NCI-H1930 (cell line): ENCODE results near the gene CD300LB.
"Not testable (repeated sequence)": the region's sequence is repeated elsewhere in the genome, so short reads cannot be mapped to it uniquely, and the experiment has no call there.

Experiments used
- DNase-seq, 2 experiments: peaks; one replicate each; lab custom pipeline; 2025; lab: John Stamatoyannopoulos, UW

The CD300LB gene

DNA sequence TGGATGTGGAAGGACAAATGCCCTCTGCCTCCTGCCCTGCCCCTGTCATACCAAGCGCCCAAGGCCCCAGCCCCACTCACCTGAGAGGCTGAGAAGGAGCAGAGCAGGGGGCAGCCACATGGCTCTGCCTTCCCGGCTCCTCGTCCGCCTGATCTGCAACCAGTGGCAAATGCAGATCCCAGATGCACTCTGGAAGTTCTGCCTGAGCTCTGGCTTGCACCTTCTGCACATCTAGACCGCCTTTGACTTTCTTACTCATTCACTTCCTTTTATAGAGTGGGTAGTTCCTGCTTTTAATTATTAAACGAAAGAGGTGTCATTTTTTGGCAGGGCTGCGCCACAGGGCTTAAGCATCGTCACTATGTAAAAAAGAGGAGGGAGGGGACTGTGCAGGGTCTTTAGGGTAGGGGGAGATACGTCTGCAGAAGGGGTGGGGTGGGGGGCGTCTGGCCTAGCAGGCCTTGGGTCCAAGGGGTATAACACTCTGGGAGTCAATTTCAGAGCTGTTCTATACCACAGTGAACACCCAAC, at the start of gene CD300LB:
TSS of gene CD300LB (minus strand) at position 245 of the 531 bp plus-strand sequence. CDS start at position 120, 125 bp downstream.
- DNase-seq, result no peak

DNA sequence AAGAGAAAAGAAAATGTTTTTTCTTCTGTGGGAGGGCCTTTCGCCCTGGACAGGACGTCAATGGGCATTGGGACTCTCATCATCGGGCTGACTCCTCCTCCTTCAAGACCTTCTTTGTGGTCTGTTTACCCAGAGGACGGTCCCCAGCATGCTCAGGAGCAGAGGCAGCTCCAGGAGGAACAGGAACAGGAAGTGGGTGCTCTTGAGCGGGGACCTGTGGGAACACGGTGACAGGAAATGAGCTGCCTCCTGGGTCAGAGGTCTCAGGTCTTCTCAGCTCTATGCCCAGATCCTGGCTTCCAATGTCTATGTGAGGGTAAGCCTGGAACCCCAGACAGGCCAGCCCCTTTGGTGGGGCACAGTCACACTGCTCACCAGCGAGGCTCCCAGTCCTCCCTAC, 48.6 kb upstream of the CD300LB start:
- DNase-seq, result no peak

DNA sequence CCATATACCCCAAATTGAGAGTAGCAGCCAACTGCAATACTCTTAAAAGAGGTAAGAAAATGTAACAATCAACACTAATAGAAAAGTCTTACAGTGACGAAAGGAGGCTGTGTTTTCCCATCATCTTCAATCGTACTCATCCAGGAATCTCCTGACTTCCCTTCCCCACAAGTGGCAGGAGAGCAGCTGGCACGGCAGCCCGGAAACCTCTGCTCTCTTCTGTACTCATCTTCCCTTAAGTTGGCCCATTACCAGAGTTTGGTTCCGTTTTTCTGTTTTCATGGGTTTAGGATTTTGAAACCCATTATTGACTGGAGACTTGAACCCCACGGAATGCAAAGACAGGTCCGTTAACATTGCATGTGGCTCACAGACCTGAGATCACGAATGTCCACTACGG, 47.7 kb upstream of the CD300LB start:
- no peak for DNase-seq

DNA sequence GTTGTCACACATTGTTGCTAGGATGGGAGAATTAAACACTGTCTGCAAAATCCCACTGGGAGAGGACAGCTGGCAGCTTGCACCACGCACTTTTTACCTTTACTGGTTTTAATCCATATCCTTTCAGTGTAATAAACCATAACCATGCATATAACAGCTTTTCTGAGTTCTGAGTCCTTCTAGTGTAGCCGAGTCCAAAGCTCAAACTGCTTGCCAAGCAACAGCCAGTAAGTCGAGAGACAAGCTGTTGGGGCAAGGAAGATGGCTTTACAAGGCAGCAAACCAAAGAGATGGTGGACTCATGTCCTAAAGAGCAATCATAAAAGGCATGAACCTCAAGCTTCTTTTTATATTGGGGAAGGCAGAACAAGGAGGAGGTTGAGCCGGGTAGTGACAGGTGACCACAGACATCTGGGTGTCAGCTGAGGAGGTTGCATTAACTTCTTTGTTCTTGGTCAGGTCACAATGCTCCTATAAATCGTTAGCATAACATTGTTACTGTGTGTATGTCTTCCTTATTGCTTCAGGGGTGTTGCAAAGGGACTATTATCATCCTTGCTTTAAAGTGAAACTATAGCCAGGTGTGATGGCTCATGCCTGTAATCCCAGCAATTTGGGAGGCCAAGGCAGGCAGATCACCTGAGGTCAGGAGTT, 43.3 kb upstream of the CD300LB start:
- no peak for DNase-seq

DNA sequence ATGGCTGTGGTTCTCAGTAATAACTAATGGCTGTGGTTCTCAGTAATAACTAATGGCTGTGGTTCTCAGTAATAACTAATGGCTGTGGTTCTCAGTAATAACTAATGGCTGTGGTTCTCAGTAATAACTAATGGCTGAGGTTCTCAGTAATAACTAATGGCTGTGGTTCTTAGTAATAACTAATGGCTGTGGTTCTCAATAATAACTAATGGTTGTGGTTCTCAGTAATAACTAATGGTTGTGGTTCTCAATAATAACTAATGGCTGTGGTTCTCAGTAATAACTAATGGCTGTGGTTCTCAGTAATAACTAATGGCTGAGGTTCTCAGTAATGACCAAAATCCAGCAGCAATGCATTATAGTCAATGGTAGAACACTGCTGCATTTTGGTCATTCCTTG, 42.4 kb upstream of the CD300LB start:
- DNase-seq, result not testable (repeated sequence)

DNA sequence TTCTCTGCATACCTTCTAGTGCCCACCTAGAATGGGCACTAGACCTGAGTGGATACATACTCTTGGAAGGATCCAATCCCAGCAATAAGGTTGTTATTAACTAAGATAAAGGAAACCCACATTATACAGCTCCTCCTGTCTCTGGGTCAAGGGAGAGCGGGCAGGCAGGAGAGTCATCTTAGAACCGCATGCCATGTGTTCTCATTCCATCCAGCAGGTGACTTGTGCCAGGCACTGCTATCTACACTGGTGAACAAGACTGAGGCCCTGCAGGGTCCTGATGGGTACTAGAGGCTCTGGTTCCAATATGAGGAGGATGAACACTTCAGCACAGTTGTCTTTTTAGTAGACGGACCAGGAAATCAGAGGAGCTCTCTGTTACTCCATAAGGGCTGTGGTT, 41.9 kb upstream of the CD300LB start:
- no peak for DNase-seq

DNA sequence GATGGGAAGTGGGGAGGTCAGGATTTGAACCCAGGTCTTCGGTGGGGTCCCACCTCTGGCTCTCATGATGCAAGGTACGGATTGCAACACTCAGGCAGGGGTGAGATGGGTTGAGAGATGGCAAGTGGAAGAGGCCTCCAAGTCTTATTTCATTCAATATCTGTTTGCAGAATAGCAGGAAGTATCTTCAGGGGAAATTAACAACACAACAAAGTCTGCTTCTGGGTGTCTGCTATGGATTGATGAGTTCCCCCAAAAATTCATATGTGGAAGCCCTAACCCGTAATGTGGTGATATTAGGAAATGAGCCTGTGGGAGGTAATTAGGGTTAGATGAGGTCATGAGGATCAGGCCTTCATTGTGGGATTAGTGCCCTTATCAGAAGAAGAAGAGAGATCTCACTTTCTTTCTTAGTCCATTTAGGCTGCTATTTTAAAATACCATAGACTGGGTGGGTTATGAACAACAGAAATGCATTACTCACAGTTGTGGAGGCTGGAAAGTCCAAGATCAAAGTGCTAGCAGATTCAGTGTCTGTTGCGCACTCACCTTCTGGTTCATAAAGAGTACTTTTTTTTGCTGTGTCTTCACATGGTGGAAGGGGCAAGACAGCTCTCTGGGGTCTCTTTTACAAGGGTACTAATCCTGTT, 40.5 kb upstream of the CD300LB start:
- no peak for DNase-seq

DNA sequence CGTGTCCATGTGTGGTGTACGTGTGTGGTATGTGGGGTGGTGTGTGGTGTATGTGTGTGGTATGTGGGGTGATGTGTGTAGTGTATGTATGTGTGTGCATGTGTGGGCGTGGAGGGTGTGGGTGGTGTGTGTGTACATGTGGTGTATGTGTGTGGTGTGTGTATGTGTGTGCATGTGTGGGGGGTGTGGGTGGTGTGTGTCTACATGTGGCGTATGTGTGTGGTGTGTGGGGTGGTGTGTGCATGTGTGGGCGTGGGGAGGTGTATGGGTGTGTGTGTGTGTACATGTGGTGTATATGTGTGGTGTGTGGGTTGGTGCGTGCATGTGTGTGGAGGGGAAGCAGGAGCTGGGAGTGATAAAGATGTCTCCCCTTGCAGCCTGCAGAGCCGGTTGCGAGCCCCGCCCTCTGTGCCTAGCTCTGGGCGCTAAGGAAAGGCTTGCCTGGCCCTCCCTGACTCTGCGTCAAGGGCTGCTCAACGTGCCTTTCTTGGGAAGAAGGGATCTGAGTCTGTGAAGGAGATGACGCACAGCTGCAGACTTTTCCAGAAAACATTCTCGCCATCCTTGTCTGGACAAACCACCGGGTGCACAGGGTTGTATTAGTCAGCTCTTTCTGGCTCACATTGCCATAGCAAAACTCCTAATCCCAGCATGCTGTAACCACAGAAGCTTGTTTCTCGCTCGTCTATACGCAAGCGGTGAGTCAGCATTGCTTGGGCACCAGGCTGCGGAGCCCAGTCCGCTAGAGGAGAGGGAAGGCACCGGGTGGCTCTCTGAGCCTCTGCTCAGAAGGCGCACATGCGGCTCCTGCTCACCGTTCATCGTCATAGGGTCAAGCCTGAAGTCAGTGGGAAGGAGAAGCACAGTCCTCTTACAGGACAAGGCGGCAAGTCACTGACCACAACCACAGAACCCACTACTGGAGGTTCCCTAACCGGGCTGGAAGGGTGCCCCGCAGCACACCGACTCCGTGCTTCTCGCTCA, 38.0 kb upstream of the CD300LB start:
- peak; percentile 8 to 18 for DNase-seq

DNA sequence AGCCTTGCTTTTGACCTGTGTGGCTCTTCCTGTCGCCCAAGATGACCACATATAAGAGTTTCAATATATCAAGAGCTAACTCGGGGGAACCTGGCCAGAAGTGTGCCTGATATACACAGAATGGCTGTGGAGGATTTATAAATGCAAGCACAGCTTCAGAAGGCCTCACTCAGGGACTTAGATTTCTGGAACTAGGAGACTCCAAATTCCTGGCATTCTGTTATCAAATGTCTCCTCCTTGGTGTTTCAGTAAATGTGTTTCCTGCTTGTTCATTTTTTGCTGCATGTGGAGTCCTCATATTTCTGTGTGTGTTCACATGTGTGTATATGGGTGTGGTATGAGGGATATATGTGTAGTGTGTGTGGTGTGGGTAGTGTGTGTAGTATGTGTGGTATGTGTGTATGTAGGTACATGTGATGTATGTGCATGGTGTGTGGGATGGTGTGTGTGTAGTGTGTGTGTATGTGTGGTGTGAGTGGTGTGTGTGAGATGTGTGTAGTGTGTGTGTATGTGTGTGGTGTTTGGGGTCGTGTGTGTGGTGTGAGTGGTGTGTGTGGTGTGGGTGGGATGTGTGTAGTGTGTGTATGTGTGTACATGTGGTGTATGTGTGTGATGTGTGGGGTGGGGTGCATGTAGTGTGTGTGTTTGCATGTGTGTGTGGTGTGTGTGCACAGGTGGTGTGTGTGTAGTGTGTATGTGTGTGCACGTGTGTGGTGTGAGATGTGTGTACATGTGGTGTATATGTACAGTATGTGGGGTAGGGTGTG, 37.0 kb upstream of the CD300LB start:
- no peak for DNase-seq

DNA sequence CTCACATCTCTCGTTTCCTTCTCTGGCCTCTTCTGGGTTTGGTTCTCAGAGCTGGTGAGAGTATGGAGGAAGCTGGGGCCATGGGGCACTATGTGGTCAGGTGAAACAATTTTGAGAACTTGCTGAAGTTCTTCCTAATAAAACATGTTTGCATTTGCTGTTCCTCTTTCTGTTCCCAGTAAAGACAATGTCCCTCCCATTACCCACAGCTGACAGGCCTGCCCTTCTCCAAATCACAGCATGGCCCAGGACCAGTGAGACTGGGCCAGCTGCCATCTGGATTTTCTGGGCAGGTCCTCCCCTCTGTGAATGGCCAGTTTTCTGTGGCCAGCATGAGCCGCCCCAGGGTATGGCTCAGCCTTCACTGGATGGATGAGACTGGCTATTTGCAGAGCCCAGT, 36.1 kb upstream of the CD300LB start, which contains the start of gene CD300H:
TSS of gene CD300H (minus strand) at position 113 of the 400 bp plus-strand sequence.
- DNase-seq, result no peak

DNA sequence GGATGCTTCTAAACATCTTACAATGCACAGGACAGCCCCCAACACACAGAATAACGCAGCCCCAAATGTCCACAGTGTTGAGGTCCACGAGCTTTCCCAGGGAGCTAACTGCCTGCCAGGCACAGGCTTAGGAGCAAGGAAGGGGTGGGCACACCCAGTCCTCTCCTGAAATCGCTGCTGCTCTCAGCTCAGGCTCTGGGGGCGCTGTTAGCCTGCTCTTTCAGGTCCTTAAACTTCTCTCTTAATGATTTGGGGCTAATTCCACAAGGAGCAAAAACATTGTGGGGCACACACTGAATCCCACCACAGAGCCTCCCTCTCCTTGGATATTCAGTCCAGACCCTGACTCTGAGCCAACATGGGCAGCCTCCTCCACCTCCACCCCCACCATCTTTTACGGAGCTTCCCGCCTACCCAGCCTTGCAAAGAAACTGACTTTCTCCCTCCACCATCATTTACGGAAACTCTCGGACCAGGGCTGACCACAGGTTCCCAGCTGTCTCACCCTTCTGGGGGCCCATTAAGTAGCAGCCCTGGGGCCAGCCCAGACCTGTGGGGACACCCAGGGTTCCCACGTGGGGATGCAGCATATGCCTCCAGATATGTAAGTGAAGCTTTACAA, 35.0 kb upstream of the CD300LB start:
- DNase-seq, result peak; percentile 5 to 24

DNA sequence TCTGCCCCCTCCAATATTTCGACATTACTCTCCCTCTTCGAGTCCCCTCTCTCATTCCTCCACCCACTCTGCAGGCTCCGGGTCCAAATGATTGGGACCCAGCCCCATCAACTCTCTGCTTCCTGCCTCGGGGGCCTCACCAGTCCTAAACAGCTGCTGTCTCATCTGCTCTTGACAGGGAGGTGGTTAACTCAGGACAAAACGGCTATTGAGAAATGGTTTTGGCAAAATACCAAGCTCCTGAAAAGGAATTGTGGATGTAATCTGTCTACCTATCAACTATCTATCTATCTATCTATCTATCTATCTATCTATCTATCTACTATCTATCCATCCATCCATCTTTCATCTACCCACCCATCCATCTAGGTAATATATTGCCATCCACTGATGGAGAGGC, 33.9 kb upstream of the CD300LB start:
- DNase-seq, result no peak

DNA sequence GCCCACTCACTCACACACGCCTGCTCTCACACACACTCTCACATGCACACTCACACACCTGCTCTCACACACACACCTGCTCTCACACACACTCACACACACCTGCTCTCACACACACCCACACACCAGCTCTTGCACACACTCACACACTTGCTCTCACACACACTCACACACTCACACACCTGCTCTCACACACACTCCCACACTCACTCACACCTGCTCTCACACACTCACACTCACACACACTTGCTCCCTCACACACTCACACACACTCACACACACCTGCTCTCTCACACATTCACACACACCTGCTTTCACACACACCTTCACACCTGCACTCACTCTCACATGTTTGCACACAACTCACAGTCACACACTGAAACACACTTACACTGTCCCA, 32.1 kb upstream of the CD300LB start:
- DNase-seq, result no peak

DNA sequence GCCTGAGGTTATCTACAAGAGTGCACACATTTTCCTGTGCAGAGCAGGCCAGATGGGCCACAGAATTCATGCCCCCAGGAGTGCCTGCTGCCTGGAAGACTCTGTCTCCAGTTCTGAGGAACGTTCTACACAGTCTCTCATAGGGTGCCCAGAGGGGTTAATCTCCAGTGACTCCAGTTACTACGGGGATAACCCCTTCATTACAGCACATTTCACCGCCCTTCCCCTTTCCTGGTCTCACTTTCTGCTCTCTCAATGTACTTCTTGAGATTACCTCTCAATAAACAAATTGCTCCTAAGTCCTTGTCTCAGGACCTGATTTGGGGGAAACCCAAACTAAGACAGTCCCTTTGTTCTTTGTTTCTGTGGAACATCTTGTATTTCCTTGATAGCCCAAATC, 30.3 kb upstream of the CD300LB start:
- DNase-seq, result no peak

DNA sequence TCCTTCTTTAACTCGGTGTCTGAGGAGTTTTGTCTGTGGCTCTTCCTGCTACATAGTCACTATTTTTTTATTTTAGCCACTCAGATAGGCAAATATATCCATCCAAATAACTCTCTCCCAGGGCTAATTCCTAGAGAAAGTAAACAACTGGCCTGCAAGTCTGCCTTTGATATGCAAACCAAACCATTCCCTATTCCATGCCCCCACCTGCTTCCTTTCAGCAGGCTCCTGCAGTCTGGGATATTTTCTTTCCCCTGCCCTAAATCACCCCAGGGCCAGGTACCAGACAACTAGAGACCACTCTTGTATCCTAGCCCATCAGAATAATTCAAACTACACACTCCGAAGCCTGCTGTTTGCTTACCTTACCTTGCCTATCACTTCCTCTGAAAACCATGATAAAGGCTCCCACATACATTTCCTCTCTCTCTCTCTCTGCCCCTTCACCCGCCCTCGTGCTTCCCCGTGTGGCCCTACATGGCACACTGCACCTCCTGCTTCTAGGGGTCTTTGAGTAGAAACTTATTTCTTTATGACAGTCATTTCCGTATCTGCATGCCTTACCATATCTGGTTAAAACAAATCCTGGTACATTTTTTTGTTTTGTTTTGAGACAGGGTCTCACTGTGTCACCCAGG, 27.7 kb upstream of the CD300LB start:
- DNase-seq, result no peak

DNA sequence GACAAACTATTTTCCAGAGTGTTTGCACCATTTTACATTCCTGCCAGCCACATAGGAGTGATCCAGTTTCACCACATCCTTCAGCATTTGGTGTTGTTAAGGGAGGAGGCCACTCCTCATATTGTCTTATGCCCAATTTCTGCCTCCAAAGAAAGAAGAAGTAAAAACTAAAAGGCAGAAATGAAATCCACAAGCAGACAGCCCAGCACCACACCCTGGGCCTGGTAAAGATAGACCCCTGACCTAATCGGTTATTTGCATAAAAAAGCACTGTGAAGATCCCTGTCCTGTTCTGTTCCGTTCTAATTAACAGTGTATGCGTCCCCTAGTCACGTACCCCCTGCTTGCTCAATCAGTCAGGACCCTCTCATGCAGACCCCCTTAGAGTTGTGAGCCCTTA, 27.1 kb upstream of the CD300LB start:
- DNase-seq, result not testable (repeated sequence)

DNA sequence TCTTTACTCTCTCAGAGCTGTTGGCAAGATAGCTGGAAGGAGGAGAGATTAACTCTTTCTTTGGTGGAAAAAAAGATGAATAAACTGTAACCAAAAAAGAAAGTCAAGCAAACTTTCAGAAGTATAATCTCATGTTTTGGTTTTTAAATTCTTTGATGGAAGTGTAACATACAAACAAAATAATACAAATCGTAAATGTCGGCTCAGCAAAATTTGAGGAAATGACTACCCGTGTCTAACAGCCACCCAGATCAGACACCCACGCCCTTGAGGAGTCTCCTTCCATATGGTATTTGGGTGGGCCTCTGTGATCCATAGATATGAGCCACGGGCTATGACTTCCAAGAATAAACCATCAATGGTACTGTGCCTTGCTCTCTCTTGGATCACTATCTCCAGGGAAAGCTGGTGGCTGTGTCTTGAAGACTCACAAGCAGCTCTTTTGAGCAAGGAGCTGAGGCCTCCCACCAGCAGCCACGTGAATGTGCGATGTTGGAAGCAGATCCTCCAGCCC, 24.2 kb upstream of the CD300LB start:
- DNase-seq, result no peak

DNA sequence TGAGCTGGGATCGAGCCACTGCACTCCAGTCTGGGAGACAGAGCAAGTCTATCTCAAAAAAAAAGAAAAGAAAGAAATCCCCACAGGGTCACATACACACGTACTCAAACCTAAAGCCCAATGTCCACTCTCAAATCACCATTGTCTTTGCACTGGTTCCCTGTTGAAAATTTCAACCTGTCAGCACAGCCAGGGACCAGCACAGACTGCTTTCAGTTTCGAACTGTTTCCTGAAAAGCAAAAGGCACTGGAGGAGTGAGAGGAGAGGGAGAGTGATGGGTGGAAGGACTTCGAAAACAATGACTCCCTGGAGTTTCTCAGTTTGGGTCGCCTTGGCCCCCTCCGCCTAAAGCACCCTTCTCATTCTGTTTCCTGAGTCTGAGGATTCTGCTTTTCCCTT, 23.6 kb upstream of the CD300LB start:
- no peak for DNase-seq

DNA sequence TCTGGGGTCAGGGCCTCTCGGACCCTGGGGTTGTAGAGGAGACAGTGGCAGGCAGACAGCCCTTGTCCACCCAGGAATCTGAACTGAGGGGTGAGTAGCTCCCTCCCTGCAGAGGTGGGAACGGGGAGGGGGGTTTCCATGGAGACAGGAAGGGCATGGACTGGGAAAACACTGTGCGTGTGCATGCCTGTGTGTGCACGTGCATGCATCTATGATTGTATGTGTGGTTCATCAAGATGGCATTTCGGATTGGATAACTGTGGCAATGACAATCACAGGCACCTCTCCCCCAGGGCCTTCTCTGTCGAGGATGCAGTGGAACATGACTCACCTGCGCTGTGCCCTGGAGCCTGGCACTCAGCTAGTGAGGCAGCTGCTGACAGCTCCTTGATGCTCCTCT, 20.8 kb upstream of the CD300LB start:
- DNase-seq, result no peak

DNA sequence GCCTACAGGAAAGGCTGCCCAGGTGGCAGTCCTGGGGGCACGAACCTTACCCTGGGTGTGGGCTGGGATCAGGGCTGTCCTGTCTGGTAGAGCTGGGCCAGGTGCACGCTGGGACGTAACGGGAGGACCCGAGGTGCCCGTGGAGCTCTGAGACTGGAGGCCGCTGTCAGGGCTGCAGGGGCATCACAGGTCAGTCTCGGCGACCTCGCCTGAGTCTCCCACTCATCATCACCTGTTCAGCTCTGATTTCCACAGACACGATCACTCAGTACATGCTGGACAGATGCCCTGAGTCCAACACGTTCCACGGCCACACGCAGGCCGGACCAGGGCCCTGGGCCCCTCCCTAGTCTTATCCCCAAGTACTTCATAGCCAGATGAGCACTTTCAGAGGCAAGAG, 19.3 kb upstream of the CD300LB start:
- DNase-seq, result no peak
